HG02588 (cell line): Measurements from ENCODE around the gene KMT5C.
A peak's percentile ranks its signal among the peaks of the same experiment; 100 is the strongest.

ENCODE experiments used
- ATAC-seq: cut with Tn5 transposase; IDR thresholded peaks from one replicate; pipeline ENCODE4 v1.9.1; 2021; ENCODE audit warnings: mild to moderate bottlenecking, moderate library complexity; ENCODE audit not compliant: unreplicated experiment

Gene KMT5C

DNA sequence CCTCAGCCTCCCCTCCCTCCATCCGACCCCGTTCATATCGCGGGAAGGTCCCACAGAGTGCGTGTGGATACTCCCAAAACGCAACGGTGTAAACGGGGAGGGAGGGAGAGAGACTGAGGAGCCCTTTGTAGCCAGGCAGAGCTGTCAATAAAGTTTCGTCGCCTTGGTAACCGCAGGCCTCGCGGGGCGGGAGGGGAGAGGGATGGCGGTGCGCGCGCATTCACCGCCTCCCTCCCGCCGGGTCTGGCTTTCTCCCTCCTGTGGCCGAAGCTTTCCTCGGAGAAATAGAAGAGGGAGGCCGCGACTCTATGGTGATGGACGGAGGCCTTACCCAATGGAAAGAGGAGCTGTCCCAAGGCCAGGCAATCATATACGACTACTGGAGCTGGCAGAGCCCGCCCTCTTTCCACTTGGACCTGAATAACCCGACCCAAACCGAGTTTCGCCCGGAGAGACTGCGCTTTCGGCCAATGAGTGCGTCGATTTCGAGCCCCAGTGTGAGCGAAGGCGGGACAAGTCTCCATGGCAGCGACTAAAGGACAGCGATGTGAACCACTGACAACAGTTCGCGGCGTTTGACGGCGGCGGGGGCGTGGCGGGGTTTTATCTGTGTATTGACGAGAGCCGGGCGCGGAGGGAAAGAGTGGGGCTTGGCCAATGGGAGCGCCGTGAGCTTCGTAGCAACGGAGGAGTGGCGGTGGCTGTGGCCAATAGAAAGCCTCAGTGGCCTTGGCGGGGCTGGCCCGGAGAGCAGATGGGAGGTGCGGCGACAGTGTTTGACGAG, at the start of gene KMT5C:
TSS of gene KMT5C (plus strand) at position 772 of the 784 bp plus-strand sequence. CDS start 2,061 bp downstream, outside the sequence.
- ATAC-seq, result peak; percentile 78

DNA sequence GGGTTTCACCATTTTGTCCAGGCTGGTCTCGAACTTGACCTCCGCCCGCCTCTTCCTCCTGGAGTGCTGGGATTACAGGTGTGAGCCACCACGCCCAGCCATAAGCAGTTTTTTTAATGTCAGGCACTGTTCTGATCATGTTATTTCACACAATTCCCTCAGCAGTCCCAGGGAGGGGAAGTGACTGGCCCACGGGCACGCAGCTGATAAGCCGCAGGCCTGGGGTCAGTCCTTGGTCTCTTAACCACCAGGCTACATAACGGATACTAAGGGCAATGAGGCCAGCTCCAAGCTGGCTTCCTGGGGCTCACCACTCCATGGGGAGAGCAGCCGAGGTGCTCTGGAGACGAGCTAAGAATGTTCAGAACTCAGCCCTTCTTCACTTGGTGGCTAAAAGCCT, 42.4 kb upstream of the KMT5C start:
- ATAC-seq, result no peak

DNA sequence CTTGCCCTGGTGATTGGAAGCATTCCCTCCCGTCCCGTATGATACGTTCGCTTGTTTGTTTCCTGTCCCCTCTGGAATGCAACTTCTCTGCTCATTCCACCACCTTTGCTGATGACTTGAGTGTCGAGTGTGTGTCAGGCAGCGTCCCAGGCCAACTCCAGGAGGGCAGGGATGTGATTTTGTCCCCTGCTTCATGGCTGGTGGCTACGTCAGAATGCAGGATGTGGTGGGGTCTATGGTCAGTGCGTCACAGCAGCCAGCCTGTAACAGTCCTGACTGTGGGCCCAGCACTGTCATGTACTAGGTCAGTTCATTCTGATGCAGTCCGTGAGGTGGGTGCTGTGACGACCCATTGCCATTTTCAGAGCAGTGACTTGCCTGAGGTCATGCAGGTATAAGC, 39.7 kb upstream of the KMT5C start:
- no peak for ATAC-seq

DNA sequence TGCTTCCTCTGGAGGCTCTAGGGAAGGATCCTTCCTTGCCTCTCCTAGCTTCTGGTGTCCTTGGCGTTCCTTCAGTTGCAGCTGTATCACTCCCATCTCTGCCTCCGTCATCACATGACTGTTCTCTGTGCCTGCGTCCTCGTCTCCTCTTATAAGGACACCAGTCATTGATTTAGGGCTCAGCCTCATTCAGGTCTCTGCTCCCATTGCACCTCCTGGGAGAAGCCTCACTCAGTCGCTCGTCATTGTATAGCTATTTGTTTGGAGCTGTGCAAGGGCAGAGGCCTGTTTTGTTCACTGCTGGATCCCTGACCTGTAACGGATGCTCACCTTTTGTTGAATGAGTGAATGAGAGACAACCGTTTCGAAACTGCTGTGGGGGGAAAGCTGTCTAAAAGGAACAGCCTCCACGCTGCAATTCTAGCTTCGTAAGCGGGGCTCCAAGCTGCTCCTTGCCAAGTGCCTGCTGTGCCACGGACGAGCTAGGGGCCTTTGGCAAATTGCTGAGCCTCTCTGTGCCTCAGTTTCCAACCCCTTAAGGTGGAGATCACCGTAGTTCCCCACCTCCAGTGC, 38.7 kb upstream of the KMT5C start:
- no peak for ATAC-seq

DNA sequence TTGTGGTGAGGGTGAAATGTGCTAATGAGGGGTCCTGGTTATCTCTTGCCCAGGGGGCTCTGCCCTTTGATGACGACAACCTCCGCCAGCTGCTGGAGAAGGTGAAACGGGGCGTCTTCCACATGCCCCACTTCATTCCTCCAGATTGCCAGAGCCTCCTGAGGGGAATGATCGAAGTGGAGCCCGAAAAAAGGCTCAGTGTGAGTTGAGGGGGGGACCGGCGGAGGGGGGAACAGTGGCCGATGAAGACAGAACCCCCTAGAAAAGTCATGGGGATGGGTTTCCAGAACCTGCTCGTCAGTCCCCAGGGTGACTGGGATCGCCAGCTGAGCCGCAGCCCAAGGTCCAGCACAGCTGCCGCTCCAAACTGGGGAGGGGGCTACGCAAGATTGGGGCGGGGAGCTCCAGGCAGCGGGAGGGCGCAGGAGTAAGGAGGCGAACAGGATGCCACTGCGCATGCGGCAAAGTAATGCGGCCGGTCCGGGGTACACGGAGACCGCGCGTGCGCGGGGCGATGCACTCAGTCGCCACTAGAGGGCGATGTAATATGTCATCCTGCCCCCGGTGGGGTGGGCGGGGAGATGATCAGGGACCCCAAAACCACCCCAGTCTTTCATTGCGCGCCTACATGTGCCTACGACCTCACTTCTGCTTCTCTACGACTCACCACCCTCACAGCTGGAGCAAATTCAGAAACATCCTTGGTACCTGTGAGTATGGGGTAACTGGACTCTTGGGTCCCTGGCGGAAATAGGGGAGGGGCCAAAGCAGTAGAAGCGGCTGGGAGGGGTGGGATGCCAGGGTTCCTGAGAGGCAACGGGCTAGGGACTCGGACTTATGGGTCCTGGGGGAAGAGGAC, 38.0 kb upstream of the KMT5C start:
- peak; percentile 41 for ATAC-seq

DNA sequence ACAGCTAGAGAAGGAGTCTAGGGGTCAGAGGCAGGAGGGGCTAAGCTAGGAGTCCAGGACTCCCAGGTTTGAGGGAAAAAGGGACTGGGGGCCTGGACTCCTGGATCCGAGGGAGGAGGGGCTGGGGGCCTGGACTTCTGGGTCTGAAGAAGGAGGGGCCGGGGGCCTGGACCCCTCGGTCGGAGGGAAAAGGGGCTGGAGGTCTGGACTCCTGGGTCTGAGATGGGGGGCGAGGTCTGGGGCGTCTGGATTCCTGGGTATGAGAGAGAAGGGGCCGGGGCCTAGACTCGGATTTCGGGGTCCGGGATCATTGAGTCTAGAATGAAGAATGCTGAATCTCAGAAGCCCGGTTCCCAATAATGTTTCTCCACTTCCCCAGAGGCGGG, 37.4 kb upstream of the KMT5C start:
- no peak for ATAC-seq

DNA sequence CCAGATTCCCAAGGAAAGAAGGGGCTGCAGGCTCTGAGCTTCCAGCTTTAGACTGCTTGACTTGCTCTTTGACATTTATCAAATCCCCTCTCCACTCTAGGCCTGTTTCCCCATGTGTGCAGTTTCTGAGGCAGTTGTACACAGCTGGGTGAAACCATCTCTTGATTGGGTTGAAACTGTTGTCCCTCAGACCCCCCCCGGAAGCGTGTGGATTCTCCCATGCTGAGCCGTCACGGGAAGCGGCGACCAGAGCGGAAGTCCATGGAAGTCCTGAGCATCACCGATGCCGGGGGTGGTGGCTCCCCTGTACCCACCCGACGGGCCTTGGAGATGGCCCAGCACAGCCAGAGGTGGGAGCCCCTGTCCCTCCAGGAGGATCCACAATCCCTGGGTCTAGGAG, 36.2 kb upstream of the KMT5C start:
- no peak for ATAC-seq

DNA sequence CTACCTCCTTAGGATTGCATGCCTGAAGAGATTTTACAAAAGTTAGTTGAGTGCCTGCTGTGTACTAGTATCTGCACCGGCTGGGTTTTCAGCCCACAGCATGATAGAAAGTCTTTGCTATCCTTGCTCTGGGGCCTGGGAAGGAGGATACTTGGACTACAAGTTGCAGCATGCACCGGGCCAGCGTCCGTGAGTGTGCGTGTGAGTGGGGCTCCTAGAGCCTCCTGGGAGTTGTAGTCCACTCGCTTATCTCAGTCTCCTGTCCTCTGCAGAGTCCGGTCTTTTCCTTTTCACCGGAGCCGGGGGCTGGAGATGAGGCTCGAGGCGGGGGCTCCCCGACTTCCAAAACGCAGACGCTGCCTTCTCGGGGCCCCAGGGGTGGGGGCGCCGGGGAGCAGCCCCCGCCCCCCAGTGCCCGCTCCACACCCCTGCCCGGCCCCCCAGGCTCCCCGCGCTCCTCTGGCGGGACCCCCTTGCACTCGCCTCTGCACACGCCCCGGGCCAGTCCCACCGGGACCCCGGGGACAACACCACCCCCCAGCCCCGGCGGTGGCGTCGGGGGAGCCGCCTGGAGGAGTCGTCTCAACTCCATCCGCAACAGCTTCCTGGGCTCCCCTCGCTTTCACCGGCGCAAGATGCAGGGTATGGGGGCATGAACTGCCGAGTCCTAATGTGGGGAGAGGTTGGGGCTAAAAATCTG, 35.2 kb upstream of the KMT5C start:
- no peak for ATAC-seq

DNA sequence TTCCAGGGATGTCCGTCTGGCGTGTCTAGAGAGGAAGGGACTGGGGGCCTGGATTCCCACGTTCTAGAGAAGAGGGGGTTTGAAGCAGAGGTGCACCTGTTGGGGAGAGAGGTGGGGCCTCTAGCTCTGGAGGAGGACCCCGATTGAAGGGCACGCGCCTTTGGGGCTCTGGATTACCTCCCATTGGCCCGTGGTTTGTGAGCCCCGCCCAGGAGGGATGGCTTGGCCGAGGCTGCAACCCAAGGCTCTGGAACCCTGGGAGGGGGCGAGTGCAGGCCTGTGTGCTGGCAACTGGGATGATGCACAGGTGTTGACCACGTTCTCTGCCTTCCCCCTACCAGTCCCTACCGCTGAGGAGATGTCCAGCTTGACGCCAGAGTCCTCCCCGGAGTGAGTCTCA, 34.7 kb upstream of the KMT5C start:
- no peak for ATAC-seq

DNA sequence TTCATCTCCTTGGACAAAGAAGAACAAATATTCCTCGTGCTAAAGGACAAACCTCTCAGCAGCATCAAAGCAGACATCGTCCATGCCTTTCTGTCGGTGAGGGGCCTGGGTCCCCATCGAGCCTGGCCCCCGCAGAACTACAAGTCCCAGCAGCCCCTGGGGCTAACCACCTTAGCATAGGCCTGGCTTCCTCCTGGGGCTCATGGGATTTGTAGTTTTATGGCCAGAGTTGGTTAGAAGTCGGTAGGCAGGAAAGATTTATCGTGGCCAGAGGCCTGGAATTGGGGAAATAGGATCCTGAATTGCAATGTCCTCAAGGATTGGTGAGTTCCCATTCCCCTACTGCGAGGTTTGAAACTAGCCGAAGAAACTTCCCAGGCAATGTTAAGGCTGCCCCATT, 34.2 kb upstream of the KMT5C start:
- ATAC-seq, result no peak

DNA sequence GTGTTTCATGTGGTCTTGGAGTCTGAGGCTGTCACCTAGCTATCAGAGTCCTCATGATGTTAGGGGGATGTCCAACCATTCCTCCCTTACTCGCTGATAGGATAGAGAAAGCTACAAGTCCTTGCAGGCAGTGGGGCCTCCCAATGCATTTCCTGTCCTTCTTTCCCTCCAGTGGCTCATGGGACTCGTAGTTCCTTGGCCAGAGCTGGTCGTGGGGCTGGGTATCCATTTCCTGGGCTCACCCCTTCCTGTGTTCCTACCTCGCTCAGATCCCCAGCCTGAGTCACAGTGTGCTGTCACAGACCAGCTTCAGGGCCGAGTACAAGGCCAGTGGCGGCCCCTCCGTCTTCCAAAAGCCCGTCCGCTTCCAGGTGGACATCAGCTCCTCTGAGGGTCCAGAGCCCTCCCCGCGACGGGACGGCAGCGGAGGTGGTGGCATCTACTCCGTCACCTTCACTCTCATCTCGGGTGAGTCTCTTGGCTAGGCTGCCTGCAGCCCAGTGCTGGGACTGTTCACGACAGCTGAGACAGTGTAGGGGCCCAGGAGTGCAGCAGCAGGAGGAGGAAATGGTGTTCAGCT, 33.6 kb upstream of the KMT5C start:
- no peak for ATAC-seq

DNA sequence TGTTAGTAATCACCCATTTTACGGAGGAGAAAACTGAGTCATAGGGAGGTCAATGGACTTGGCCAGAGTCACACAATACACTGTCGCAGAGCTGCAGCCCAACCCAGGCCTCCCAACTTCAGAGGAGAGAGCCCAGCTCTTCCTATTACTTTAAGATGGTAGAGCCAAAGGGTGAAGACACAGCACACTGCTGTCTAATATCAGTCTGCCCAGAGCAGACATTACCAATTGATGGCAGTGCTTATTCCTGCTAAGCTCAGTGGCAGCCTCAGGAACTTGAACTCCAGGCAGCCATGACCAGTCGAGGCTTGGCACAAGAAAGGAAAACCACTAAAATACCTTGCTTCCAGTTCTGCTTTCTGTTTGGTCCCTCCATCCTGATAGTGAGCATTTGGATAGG, 33.0 kb upstream of the KMT5C start:
- no peak for ATAC-seq

DNA sequence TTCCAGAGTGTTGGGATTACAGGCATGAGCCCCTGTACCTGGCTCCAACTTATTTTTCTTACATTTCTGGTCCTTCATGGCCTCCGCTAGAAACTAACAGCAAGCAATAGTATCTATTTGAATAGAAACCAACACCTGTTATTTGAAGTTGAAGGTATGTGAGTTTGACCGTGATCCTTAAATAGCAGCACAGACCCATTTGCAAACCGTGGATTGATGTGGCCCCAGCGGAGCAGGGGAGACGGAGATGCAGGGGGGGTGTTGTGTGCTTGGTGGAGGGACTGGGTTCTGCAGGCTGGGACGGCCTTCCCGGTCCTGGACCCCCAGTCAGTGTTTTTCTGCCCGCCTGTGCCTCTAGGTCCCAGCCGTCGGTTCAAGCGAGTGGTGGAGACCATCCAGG, 31.4 kb upstream of the KMT5C start:
- no peak for ATAC-seq

DNA sequence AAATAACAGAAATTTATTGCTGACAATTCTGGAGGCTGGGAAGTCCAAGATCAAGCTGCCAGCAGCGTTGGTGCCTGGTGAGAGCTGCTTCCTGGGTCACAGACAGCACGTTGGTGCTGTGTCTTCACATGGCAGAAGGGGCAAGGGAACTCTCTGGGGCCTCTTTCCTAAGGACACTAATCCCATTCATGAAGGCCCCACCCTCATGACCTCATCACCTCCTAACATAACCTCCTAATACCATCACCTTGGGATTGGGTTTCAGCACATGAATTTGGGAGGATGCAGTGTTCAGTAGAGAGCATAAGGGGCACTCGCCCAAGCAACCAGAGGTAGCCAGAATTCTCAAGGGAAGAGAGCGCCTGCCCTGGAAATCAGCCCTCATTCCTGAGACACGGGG, 30.2 kb upstream of the KMT5C start:
- ATAC-seq, result no peak

DNA sequence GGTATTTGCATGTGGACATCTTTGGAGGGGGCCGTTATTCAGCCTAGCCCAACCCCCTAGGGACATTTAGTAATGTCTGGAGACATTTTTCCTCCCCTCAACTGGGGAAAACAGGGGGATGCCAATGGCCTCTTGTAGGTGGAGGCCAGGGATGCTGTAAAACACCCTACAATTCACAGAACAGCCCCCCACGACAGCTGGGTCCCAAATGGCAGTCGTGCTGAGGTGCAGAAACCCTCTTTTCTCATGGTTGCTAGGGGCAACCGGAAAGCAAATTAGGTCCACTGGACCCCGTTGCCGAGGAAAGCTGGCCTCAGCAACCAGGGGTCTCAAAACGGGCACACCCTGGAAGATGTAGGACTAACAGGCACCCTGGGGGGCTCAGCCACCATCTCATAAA, 29.2 kb upstream of the KMT5C start:
- ATAC-seq, result no peak

DNA sequence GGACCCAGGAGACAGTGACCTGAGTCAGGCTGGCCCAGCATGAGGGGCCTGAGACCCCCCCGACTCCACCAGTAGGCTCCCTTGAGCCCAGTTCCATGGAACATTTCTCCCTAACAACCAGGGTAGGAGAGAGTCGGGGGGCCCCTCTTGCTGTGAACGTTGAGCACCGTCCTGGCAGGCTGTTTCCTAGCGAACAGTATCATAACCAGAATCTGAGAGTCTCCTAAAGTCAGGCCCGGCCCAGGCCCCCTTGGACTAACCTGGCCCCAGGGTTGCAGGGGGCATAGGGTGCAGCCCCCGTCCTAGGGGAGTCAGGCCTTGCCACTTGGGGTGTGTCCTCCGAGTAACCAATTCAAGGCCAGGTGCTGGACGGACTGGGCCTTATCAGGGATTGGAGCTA, 28.3 kb upstream of the KMT5C start:
- no peak for ATAC-seq

DNA sequence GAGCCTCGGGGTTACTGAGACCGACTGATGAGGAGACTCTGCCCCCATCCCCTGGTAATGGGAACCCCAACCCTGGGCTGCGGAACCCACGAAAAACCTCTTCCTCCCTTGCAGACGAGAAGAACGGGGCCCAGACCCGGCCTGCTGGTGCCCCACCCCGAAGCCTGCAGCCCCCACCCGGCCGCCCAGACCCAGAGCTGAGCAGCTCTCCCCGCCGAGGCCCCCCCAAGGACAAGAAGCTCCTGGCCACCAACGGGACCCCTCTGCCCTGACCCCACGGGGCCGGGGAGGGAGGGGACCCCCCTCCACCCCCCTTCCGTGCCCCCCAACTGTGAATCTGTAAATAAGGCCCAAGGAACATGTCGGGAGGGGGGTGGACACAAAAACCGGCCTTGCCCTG, 27.9 kb upstream of the KMT5C start:
- ATAC-seq, result no peak

DNA sequence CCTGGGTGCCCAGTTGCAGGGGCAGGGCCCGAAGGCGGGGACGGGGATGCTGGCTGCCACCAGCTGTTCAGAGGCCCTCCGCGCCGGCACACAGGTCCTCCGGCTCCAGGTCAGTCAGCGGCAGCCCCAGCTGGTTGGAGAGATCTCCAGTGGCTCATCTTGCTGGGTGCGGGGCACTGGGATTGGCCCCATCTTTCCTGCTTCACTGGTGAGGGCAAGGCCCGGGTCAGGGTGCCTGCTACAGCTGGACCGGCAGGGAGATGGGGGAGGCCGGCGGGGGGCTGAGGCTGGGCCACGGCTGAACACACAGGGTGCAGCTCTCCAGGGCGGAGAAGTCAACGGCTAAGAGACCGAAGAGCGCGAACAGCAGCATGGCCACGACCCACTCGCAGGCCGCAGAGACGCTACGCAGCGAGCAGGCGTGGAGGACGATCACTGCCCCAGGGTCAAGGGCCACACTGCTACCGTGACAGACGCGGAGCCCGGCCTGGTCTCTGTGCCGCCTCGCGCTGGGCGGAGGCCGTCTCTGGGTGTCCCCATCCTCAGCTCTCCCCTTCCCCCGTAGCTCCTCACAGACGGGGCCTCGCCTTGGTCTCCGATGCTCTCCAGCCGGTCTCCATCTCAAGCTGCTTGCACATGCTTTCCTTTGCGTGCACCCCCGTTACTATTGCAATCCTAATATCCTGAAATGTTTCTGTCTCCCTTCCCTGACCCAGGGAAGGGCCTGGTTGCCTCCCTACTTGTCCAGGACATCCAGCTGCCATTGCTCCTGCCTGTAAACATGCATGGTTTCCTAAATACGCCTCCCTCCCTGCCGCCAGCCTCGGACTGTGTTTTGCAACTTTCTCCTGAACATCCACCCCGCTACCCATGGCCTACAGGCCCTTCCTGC, 26.8 kb upstream of the KMT5C start:
- ATAC-seq, result no peak

DNA sequence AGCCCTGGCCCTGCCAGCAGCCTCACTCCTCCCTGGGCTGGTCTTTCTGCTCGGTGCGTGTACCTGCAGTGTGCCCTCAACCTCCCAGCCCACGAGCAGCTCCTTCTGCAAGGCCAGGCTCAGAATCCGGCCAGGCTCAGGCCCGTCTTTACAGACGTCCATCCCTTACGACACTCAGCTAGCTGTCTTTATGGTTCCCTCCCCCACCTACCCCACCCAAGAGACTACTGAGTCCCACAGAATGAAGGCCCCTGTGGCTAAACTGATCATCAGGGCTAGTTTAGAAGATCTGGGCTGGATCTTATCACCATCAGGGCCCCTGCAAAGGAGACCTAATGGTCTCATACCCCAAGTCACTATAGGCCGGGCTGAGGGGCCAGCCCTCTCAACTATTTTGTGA, 25.3 kb upstream of the KMT5C start:
- no peak for ATAC-seq

DNA sequence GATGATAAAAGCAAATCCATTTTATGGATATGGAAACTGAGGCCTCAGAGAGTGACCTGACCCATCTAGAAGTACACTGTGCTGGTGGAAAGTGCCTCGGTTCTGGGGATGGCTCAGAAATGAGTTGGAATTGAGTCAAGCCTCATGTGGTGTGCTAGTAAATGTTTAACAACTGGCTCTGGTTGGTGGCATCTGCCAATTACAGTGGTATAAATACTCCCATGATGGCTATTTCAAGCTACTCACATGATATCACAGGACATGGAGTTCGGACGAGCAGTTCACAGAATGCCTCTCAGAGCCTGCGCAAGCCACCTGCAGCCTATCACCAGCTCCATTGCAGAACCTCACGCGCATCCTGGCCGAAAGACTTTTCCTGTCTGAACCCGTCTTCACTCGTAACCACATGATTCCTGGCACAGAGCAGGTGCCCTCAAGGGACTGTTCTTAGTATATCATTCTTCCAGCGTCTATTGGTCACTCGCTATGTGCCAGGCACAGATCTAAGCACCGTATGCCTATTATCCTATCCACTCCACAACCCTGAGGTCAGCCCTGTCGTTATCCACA, 23.6 kb upstream of the KMT5C start:
- no peak for ATAC-seq
